WTC11 (cell line): Measurements from ENCODE around the gene NEMP1.
"Not testable (repeated sequence)": the region's sequence is repeated elsewhere in the genome, so short reads cannot be mapped to it uniquely, and the experiment has no call there.

ENCODE experiments used
- MYBL2 ChIP-seq: sonication (generic); formaldehyde crosslinking; IDR thresholded peaks from 2 replicates; pipeline ENCODE4 v1.8.1; 2023; ENCODE audit warnings: mild to moderate bottlenecking, moderate library complexity, missing genetic modification reagents
- NR1H2 ChIP-seq: sonication (generic); formaldehyde crosslinking; IDR thresholded peaks from 2 replicates; pipeline ENCODE4 v1.9.0; 2021; ENCODE audit warnings: mild to moderate bottlenecking, moderate library complexity, missing genetic modification reagents
- RELA ChIP-seq: sonication (generic); formaldehyde crosslinking; IDR thresholded peaks from 2 replicates; pipeline ENCODE4 v1.8.1; 2022; ENCODE audit warnings: missing genetic modification reagents, mild to moderate bottlenecking, borderline replicate concordance
- TF ChIP-seq, protein P1 (sequence below): sonication (generic); formaldehyde crosslinking; IDR thresholded peaks from 2 replicates; pipeline ENCODE4 v1.8.1; 2023; ENCODE audit warnings: mild to moderate bottlenecking, missing genetic modification reagents, moderate library complexity
- TF ChIP-seq, protein P2 (sequence below): fragments of 200-600 bp; IDR thresholded peaks from 2 replicates; pipeline ENCODE4 v1.8.0; 2022; ENCODE audit warnings: antibody characterized with exemption
- TF ChIP-seq, protein P3 (sequence below): sonication (generic); formaldehyde crosslinking; conservative IDR thresholded peaks from 2 replicates; pipeline ENCODE4 v1.8.1; 2023; ENCODE audit warnings: mild to moderate bottlenecking, low read depth, missing genetic modification reagents, moderate library complexity
- TF ChIP-seq, protein P4 (sequence below): sonication (generic); formaldehyde crosslinking; IDR thresholded peaks from 2 replicates; pipeline ENCODE4 v1.8.1; 2023; ENCODE audit warnings: mild to moderate bottlenecking, missing genetic modification reagents, moderate library complexity

DNA sequence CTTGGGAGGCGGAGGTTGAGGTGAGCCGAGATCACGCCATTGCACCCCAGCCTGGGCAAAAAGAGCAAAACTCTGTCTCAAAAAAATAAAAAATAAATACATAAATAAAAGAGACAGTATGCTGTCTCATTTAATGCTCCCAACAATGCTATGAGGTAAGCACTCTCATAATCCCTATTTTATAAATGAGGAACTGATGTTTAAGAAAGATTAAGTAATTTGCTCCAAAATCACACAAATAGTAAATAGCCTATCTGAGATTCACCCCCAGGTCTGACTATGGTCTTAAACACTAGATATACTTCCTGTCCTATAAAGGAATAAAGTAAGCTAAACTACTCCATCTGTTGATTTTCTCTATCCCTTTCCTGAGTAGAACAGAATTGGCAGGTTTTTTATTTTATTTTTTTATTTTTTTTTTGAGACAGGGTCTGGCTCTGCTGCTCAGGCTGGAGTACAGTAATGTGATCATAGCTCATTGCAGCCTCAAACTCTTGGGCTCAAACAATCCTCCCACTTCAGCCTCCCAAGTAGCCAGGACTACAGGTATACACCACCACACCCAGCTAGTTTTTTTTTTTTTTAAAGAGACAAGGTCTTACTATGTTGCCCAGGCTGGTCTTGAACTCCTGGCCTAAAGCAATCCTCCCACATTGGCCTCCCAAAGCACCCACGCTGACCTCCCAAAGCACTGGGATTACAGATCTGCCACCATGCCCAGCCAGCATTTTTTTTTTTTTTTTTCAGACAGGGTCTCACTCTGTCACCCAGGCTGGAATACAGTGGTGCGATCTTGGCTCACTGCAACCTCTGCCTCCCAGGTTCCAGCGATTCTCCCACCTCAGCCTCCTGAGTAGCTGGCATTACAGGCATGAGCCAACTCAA is 4.8 kb downstream of the NEMP1 start:
- TF ChIP-seq MYBL2; NR1H2 (CRISPR knock-in tag); RELA (CRISPR knock-in tag): not testable (repeated sequence)
- TF ChIP-seq, protein P1, sequence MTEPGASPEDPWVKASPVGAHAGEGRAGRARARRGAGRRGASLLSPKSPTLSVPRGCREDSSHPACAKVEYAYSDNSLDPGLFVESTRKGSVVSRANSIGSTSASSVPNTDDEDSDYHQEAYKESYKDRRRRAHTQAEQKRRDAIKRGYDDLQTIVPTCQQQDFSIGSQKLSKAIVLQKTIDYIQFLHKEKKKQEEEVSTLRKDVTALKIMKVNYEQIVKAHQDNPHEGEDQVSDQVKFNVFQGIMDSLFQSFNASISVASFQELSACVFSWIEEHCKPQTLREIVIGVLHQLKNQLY (CRISPR knock-in tag), result not testable (repeated sequence)
- TF ChIP-seq, protein P2, sequence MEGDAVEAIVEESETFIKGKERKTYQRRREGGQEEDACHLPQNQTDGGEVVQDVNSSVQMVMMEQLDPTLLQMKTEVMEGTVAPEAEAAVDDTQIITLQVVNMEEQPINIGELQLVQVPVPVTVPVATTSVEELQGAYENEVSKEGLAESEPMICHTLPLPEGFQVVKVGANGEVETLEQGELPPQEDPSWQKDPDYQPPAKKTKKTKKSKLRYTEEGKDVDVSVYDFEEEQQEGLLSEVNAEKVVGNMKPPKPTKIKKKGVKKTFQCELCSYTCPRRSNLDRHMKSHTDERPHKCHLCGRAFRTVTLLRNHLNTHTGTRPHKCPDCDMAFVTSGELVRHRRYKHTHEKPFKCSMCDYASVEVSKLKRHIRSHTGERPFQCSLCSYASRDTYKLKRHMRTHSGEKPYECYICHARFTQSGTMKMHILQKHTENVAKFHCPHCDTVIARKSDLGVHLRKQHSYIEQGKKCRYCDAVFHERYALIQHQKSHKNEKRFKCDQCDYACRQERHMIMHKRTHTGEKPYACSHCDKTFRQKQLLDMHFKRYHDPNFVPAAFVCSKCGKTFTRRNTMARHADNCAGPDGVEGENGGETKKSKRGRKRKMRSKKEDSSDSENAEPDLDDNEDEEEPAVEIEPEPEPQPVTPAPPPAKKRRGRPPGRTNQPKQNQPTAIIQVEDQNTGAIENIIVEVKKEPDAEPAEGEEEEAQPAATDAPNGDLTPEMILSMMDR, result not testable (repeated sequence)
- TF ChIP-seq, protein P3, sequence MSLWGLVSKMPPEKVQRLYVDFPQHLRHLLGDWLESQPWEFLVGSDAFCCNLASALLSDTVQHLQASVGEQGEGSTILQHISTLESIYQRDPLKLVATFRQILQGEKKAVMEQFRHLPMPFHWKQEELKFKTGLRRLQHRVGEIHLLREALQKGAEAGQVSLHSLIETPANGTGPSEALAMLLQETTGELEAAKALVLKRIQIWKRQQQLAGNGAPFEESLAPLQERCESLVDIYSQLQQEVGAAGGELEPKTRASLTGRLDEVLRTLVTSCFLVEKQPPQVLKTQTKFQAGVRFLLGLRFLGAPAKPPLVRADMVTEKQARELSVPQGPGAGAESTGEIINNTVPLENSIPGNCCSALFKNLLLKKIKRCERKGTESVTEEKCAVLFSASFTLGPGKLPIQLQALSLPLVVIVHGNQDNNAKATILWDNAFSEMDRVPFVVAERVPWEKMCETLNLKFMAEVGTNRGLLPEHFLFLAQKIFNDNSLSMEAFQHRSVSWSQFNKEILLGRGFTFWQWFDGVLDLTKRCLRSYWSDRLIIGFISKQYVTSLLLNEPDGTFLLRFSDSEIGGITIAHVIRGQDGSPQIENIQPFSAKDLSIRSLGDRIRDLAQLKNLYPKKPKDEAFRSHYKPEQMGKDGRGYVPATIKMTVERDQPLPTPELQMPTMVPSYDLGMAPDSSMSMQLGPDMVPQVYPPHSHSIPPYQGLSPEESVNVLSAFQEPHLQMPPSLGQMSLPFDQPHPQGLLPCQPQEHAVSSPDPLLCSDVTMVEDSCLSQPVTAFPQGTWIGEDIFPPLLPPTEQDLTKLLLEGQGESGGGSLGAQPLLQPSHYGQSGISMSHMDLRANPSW (CRISPR knock-in tag), result not testable (repeated sequence)
- TF ChIP-seq, protein P4, sequence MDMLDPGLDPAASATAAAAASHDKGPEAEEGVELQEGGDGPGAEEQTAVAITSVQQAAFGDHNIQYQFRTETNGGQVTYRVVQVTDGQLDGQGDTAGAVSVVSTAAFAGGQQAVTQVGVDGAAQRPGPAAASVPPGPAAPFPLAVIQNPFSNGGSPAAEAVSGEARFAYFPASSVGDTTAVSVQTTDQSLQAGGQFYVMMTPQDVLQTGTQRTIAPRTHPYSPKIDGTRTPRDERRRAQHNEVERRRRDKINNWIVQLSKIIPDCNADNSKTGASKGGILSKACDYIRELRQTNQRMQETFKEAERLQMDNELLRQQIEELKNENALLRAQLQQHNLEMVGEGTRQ, result not testable (repeated sequence)
